Measurements from ENCODE around the gene PRKAR2A. TPM values are rescaled to one million over a fixed set of nuclear protein-coding genes. Genes with fewer than 3 reads are reported as not detected.

PRKAR2A gene
- polyA plus RNA-seq, 2 of the 4 experiments (the other 2 are of a cell fraction): 15.3 to 17.2 TPM

GRCh38 chr3:48789665-48790064, 58.0 kb downstream of the PRKAR2A start:
- CTCF ChIA-PET: interaction anchor here (0.7 kb wide), 1 partner anchor 9 kb away, joined by 3 read pairs; no protein-coding TSS in a partner anchor

GRCh38 chr3:48788544-48789162, 59.0 kb downstream of the PRKAR2A start:
- H3K4me1 ChIP-seq: no peaks in the 10 kb centered on the region
- H3K9me3 ChIP-seq: no peaks in the 10 kb centered on the region
- 80% methylated on average over 1 of the region's 1 CpG for WGBS (ENCODE audit: missing lambda C conversion rate)
- no peak overlapping the region for H3K27ac ChIP-seq
- DNase-seq (ENCODE audit: low read depth in 1 of 2, low spot score in 1 of 2) (no peak), FAIRE-seq (no peak), ATAC-seq (no peak)
- no peak overlapping the region for H3K4me2 ChIP-seq
- TF ChIP-seq POLR2AphosphoS2 (conservative IDR thresholded peaks at IDR 0.05; ENCODE audit: low read length) (no peak), RCOR1 (IDR thresholded peaks at IDR 0.05; ENCODE audit: low read depth, low read length) (no peak), NR3C1 (IDR thresholded peaks at IDR 0.05) (no peak), FOSL2 (IDR thresholded peaks at IDR 0.05) (no peak), FOSL2 (CRISPR knock-in tag; IDR thresholded peaks at IDR 0.05) (no peak), EP300 (IDR thresholded peaks at IDR 0.05) (no peak), NFE2L2 (conservative IDR thresholded peaks at IDR 0.05; ENCODE audit: low read length) (no peak), CBX8 (IDR thresholded peaks at IDR 0.05) (no peak), MYC (IDR thresholded peaks at IDR 0.05; ENCODE audit: borderline replicate concordance, low read length) (no peak), CEBPB (IDR thresholded peaks at IDR 0.05) (no peak), JUNB (IDR thresholded peaks at IDR 0.05) (no peak), SMC3 (IDR thresholded peaks at IDR 0.05) (no peak), ELK1 (IDR thresholded peaks at IDR 0.05; ENCODE audit: low read depth, low read length) (no peak), HDAC2 (IDR thresholded peaks at IDR 0.05) (no peak), BCL3 (IDR thresholded peaks at IDR 0.05) (no peak), RNF2 (IDR thresholded peaks at IDR 0.05; ENCODE audit: borderline replicate concordance, low read depth) (no peak), SREBF2 (IDR thresholded peaks at IDR 0.05) (no peak), ESRRA (IDR thresholded peaks at IDR 0.05; ENCODE audit: borderline replicate concordance, low read length) (no peak), HOXB5 (CRISPR knock-in tag; IDR thresholded peaks at IDR 0.05) (no peak), ZSCAN20 (CRISPR knock-in tag; IDR thresholded peaks at IDR 0.05) (no peak), EHMT2 (IDR thresholded peaks at IDR 0.05; ENCODE audit: low read depth) (no peak)
- ChIA-PET CTCF (no interaction called here), POLR2A (no interaction called here)
- no peak overlapping the region for H3K4me3 ChIP-seq

More at GRCh38 chr3:48789665-48790064, 58.0 kb downstream of the PRKAR2A start:
- H3K4me1 ChIP-seq: no peaks in the 10 kb centered on the region
- POLR2A ChIA-PET: no interaction called here
- no peak for ATAC-seq
- DNase-seq (ENCODE audit: low read depth in 1 of 2, low spot score in 1 of 2): no peak
- H3K4me3 ChIP-seq: no peak overlapping the region
- H3K9me3 ChIP-seq: no peaks in the 10 kb centered on the region
- no peak for TF ChIP-seq FOSB (CRISPR knock-in tag; IDR thresholded peaks at IDR 0.05)
- TF ChIP-seq TFCP2L1 (CRISPR knock-in tag; IDR thresholded peaks at IDR 0.05): no peak
- no peak for TF ChIP-seq TP53 (CRISPR knock-in tag; IDR thresholded peaks at IDR 0.05)
- no peak for TF ChIP-seq EHF (CRISPR knock-in tag; IDR thresholded peaks at IDR 0.05)
- TF ChIP-seq SMC3 (IDR thresholded peaks at IDR 0.05): no peak
- TF ChIP-seq CTCF (IDR thresholded peaks at IDR 0.05): no peak
- TF ChIP-seq EHMT2 (IDR thresholded peaks at IDR 0.05; ENCODE audit: low read depth): no peak
- no peak for TF ChIP-seq BHLHE40 (IDR thresholded peaks at IDR 0.05; ENCODE audit: low read depth, low read length)
- TF ChIP-seq JUN (IDR thresholded peaks at IDR 0.05): no peak
- WGBS (ENCODE audit: missing lambda C conversion rate): 93% methylated on average over 3 of the region's 3 CpGs
- H3K4me2 ChIP-seq: no peak overlapping the region
- FAIRE-seq: no peak
- no peak overlapping the region for H3K27ac ChIP-seq
